ENCODE measurements around the gene A1BG. TPM values are rescaled to one million over a fixed set of nuclear protein-coding genes. Genes with fewer than 3 reads are reported as not detected.

Gene A1BG
- total RNA-seq, 4 donors from 2014 or later: 4.5 to 12.5 (median 9.0) TPM; not detected in 1

DNA sequence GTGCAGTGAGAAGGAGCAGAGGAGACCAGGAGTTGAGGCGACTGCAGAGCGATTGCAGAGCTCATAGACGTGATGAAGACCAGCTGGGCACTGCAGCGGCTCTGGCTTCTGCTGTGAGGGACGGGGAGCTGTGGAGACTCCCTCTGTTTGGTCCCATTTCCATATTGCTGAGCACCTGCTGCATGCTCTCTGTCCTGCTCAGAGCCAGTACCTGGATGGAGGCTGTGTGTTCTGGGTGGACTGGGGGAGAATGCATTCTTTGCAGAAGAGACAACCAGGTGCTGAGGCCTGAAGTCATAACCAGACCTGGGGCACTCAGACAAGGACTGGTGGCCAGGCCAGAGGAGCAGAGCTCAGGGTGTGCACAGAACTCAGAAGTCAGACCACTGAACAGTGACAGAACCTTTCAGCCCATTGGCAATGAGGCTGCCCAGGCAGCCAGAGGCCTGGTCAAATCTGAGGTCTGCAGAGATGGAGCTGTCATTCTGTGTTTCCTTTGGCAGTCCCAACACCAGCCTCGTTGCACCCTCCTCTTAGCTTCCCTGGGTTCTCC is 1.3 kb upstream of the A1BG start:
- in situ Hi-C loops (cut with MboI; ENCODE audit: low sequenced_read_pairs in 4 of 4): no loop called here
- DNase-seq (no peak), ATAC-seq (no peak)
- Histone ChIP-seq H3K36me3 (no peaks in the 10 kb centered on the region), H3K27me3 (peaks cover 5 to 32% (median 23%) of the 10 kb centered on the region in 3 donors), H3K27ac (no peak overlapping the region), H3K4me1 (no peaks in the 10 kb centered on the region), H3K9me3 (no peaks in the 10 kb centered on the region), H3K4me3 (no peak overlapping the region)
- intact Hi-C loops (cut with DNase I; ENCODE audit: low total_unique reads): no loop called here
- TF ChIP-seq, protein P1, sequence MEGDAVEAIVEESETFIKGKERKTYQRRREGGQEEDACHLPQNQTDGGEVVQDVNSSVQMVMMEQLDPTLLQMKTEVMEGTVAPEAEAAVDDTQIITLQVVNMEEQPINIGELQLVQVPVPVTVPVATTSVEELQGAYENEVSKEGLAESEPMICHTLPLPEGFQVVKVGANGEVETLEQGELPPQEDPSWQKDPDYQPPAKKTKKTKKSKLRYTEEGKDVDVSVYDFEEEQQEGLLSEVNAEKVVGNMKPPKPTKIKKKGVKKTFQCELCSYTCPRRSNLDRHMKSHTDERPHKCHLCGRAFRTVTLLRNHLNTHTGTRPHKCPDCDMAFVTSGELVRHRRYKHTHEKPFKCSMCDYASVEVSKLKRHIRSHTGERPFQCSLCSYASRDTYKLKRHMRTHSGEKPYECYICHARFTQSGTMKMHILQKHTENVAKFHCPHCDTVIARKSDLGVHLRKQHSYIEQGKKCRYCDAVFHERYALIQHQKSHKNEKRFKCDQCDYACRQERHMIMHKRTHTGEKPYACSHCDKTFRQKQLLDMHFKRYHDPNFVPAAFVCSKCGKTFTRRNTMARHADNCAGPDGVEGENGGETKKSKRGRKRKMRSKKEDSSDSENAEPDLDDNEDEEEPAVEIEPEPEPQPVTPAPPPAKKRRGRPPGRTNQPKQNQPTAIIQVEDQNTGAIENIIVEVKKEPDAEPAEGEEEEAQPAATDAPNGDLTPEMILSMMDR (IDR thresholded peaks at IDR 0.05 in 4 of 5, conservative IDR thresholded peaks at IDR 0.05 in 1 of 5): no peak
- no peak for TF ChIP-seq POLR2A (IDR thresholded peaks at IDR 0.05)

DNA sequence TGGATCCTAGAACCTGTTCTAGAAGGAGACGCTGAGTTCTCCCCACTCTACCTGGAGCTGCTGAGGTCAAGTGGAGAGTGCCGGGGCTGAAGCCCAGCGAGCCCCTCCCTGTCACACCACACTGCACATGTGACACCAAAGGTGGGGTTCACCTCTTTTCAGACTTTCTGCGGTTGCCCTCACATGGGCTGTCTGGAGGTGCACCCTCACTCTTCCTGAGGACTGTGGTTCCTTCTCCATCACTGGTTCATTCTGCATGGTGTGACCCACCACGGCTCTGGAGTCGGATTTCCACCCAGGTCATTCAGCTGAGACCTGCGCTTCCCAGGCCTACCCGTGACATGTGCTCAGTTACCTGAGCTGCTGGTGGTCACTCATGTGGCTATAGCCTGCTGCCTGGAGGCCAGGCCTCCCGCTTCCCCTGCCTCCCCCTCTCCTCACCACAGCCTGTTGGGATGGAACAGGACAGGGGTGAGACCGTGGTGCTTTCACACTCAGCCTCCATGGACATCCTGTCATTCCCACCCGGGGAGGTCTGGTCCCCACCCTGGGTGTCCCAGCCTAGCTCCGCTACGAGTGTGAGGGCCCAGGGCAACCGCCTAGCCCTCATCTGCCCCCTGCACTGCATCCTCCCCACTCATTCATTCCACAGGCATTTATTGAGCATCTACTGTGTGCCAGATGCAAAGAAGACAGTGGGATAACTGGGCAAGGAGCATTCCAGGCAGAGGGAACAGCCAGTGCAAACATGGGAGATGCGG is 605 bp upstream of the A1BG start:
- in situ Hi-C loops (cut with MboI; ENCODE audit: low sequenced_read_pairs in 4 of 4) (no loop called here), intact Hi-C loops (cut with DNase I; ENCODE audit: low total_unique reads) (no loop called here)
- ATAC-seq: no peak
- no peaks in the 10 kb centered on the region for H3K36me3 ChIP-seq
- no peak overlapping the region for H3K27ac ChIP-seq
- no peaks in the 10 kb centered on the region for H3K4me1 ChIP-seq
- no peaks in the 10 kb centered on the region for H3K9me3 ChIP-seq
- no peak for DNase-seq
- H3K4me3 ChIP-seq: no peak overlapping the region
- peaks cover 7 to 35% (median 23%) of the 10 kb centered on the region in 3 donors for H3K27me3 ChIP-seq
- TF ChIP-seq, protein P1 (IDR thresholded peaks at IDR 0.05 in 4 of 5, conservative IDR thresholded peaks at IDR 0.05 in 1 of 5): no peak
- TF ChIP-seq POLR2A (IDR thresholded peaks at IDR 0.05): no peak

DNA sequence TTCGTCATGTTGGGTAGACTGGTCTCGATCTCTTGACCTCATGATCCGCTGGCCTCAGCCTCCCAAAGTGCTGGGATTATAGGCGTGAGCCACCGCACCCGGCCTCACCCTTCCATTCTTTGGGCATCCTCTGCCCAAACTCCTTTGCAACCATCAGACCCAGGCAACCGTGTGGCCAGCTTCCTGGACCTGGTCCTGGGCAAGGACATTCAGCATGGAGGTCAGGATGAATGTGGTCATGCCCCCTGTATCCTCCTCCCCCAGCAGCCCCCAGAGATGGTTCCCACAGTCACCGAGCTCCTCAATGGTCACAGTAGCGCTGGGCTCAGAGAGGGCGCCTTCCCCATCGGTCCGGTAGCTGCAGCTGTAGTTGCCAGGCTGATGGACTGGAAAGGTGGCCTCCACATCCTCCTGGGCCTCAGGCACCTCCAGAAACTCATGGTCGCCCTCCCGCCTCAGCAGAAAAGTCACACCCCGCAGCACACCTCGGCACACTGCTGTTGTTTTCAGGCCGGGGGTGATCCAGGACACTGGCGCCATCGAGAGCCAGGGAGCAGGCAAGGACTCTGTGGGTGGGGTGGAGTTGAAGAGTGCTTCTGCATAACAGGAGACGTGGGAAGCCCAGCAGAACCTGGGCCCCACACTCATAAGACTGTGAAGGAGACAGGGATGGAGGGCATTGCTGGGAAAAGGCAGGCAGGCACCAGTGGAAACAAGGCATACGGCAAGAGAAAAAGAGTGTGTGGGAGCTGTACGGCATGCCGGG is 1.1 kb downstream of the A1BG start:
- peaks cover 10 to 50% (median 32%) of the 10 kb centered on the region in 3 donors for H3K27me3 ChIP-seq
- intact Hi-C loops (cut with DNase I; ENCODE audit: low total_unique reads): no loop called here

DNA sequence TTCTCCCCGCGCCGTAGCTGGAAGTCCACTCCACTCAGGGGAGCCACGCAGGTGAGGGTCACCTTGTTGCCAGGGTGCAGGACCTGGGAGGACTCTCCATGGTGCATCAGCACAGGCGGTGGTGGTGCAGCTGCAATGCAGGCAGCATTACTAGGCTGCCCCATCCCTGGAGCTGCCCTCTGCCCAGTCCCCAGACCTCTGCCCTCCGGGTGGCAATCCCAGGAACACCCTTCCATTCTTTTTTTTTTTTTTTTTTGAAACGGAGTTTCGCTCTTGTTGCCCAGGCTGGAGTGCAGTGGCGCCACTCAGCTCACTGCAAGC is 1.8 kb downstream of the A1BG start:
- H3K27me3 ChIP-seq: peaks cover 14 to 53% (median 39%) of the 10 kb centered on the region in 3 donors
- no peak for ATAC-seq
- H3K27ac ChIP-seq: no peak overlapping the region
- no peak overlapping the region for H3K4me3 ChIP-seq
- in situ Hi-C loops (cut with MboI; ENCODE audit: low sequenced_read_pairs in 4 of 4): no loop called here
- TF ChIP-seq, protein P1 (IDR thresholded peaks at IDR 0.05 in 4 of 5, conservative IDR thresholded peaks at IDR 0.05 in 1 of 5): no peak
- TF ChIP-seq POLR2A (IDR thresholded peaks at IDR 0.05): no peak
- no peaks in the 10 kb centered on the region for H3K36me3 ChIP-seq
- no peaks in the 10 kb centered on the region for H3K4me1 ChIP-seq
- no peak for DNase-seq
- intact Hi-C loops (cut with DNase I; ENCODE audit: low total_unique reads): no loop called here
- no peaks in the 10 kb centered on the region for H3K9me3 ChIP-seq

More for the DNA sequence above, 1.1 kb downstream of the A1BG start:
- Histone ChIP-seq H3K9me3 (no peaks in the 10 kb centered on the region), H3K4me1 (no peaks in the 10 kb centered on the region), H3K27ac (no peak overlapping the region), H3K36me3 (no peaks in the 10 kb centered on the region), H3K4me3 (no peak overlapping the region)
- ATAC-seq: no peak
- TF ChIP-seq POLR2A (IDR thresholded peaks at IDR 0.05): no peak
- TF ChIP-seq, protein P1 (IDR thresholded peaks at IDR 0.05 in 4 of 5, conservative IDR thresholded peaks at IDR 0.05 in 1 of 5): no peak
- no peak for DNase-seq
- in situ Hi-C loops (cut with MboI; ENCODE audit: low sequenced_read_pairs in 4 of 4): no loop called here

Data from gastrocnemius medialis (tissue), 4 donors.